Peyer's patch (tissue), 4 donors: ENCODE data around the gene ACTC1. TPM values are rescaled to one million over a fixed set of nuclear protein-coding genes. Genes with fewer than 3 reads are reported as not detected.
"Not testable (repeated sequence)": the region's sequence is repeated elsewhere in the genome, so short reads cannot be mapped to it uniquely, and the experiment has no call there.

ENCODE experiments used
- DNase-seq, 3 donors: peaks; one replicate each; pipeline ENCODE4 v3.0.0-alpha.2; 2017 to 2019
- H3K27ac ChIP-seq, 4 donors: fragments of 200-600 bp; sonication (generic); one replicate each; pipeline ENCODE4 v1.5.1; 2016 to 2019
- H3K27me3 ChIP-seq, 2 donors: fragments of 200-600 bp; sonication (generic); one replicate each; pipeline ENCODE4 v1.5.1; 2019
- H3K36me3 ChIP-seq, 3 donors: fragments of 200-600 bp; sonication (generic); one replicate each; pipeline ENCODE4 v1.5.1; 2016 to 2019
- H3K4me1 ChIP-seq, 4 donors: fragments of 200-600 bp; sonication (generic); one replicate each; pipeline ENCODE4 v1.5.1; 2016 to 2019
- H3K4me3 ChIP-seq, 4 donors: fragments of 200-600 bp; sonication (generic); 1 replicate in 3 of 4; 2 replicates in 1 of 4; pipeline ENCODE4 v1.5.1; 2016 to 2019; ENCODE audit warnings: mild to moderate bottlenecking in 1 of 4
- H3K9me3 ChIP-seq, 4 donors: fragments of 200-600 bp; sonication (generic); one replicate each; pipeline ENCODE4 v1.5.1; 2016 to 2019; ENCODE audit warnings: mild to moderate bottlenecking in 1 of 4
- POLR2A ChIP-seq, 2 donors: fragments of 450-650 bp; IDR thresholded peaks; one replicate each; pipeline ENCODE4 v1.5.1; 2017; ENCODE audit warnings: antibody characterized with exemption in 2 of 2, mild to moderate bottlenecking in 2 of 2, moderate library complexity in 2 of 2
- total RNA-seq, 4 donors: library from RNA; depleted of rRNA; stranded (reverse); fragments of >200 nt; gene quantifications; one replicate each; pipeline ENCODE4 v1.1.0, GENCODE V29; 2016
- TF ChIP-seq, protein P1 (sequence below), 6 experiments: fragments of 450-650 bp in 4 of 6; fragments of 200-600 bp in 2 of 6; sonication (generic) in 1 of 6; IDR thresholded peaks; one replicate each; pipeline ENCODE4 v1.5.1; 2017 to 2019; ENCODE audit warnings: antibody characterized with exemption in 6 of 6, mild to moderate bottlenecking in 3 of 6, moderate library complexity in 1 of 6

ACTC1 gene
- total RNA-seq, 4 donors from 2014 or later: not detected

GRCh38 chr15:34821831-34822230 lies 26.5 kb upstream of the ACTC1 start:
- H3K27ac ChIP-seq: no peak overlapping the region
- DNase-seq: no peak
- no peak overlapping the region for H3K4me3 ChIP-seq
- H3K9me3 ChIP-seq: no peaks in the 10 kb centered on the region
- no peaks in the 10 kb centered on the region for H3K27me3 ChIP-seq
- no peaks in the 10 kb centered on the region for H3K36me3 ChIP-seq
- no peaks in the 10 kb centered on the region for H3K4me1 ChIP-seq
- TF ChIP-seq, protein P1, sequence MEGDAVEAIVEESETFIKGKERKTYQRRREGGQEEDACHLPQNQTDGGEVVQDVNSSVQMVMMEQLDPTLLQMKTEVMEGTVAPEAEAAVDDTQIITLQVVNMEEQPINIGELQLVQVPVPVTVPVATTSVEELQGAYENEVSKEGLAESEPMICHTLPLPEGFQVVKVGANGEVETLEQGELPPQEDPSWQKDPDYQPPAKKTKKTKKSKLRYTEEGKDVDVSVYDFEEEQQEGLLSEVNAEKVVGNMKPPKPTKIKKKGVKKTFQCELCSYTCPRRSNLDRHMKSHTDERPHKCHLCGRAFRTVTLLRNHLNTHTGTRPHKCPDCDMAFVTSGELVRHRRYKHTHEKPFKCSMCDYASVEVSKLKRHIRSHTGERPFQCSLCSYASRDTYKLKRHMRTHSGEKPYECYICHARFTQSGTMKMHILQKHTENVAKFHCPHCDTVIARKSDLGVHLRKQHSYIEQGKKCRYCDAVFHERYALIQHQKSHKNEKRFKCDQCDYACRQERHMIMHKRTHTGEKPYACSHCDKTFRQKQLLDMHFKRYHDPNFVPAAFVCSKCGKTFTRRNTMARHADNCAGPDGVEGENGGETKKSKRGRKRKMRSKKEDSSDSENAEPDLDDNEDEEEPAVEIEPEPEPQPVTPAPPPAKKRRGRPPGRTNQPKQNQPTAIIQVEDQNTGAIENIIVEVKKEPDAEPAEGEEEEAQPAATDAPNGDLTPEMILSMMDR (IDR thresholded peaks at IDR 0.05): no peak
- TF ChIP-seq POLR2A (IDR thresholded peaks at IDR 0.05): no peak

DNA sequence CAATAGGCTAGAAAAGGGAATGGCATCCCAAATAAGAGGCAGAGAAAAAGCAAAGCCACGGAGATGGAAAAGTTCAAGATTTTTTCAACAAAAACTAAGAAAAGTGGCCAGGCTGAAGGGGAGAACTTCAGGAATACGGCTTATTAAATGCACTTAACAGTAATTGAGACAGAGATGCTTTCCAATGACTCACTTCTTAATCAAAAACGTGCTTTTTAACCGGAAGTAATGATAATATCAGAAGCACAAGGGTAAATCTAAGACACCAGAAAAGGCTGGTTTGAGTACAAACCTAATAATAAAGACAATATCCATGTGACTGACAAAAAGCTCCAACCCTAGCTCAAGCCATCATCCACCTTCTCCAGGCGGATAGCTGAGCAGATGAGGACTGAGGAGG lies 24.8 kb upstream of the ACTC1 start:
- H3K4me1 ChIP-seq: no peaks in the 10 kb centered on the region
- no peak for TF ChIP-seq POLR2A (IDR thresholded peaks at IDR 0.05)
- TF ChIP-seq, protein P1 (IDR thresholded peaks at IDR 0.05): no peak
- no peak for DNase-seq
- no peaks in the 10 kb centered on the region for H3K36me3 ChIP-seq
- no peaks in the 10 kb centered on the region for H3K9me3 ChIP-seq
- no peak overlapping the region for H3K27ac ChIP-seq
- no peaks in the 10 kb centered on the region for H3K27me3 ChIP-seq
- no peak overlapping the region for H3K4me3 ChIP-seq

DNA sequence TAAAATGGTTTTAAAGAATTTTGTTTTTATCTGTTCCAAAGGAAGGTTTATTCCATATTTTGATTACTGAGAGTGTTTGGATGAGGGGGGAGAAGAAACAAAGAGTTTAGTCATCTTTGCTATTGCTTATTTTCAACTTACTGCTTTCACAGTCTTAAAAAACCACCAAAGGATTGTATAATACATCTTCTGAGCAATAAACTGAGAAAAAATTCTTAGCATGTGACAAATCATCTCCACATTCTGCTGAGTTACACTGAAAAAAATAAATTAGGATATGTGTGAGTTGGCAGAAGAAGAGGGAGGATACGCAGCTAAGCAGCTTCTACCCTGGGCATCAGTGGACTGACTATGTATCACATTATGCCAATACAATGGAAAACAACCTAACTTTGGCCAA lies 23.2 kb upstream of the ACTC1 start:
- TF ChIP-seq POLR2A (IDR thresholded peaks at IDR 0.05): no peak
- TF ChIP-seq, protein P1 (IDR thresholded peaks at IDR 0.05): no peak
- Histone ChIP-seq H3K27me3 (no peaks in the 10 kb centered on the region), H3K27ac (no peak overlapping the region), H3K9me3 (no peaks in the 10 kb centered on the region), H3K36me3 (no peaks in the 10 kb centered on the region), H3K4me3 (no peak overlapping the region), H3K4me1 (no peaks in the 10 kb centered on the region)
- DNase-seq: no peak

DNA sequence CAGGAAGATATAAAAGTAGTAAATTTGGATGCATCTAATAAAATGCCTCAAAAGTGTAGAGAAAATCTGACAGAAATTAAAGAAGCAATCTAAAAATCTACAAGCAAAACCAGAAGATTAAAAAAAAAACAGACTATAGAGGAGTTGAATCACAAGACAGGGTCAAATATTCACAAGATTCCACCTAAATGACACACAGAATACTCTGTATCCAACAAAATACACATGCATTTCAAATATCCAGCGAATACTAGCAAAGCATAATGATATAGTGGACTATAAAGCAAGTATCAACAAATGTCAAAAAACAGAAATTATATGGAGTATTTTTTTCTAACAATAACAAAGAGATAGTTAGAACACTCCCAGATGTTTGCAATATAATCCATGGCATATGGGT lies 20.5 kb upstream of the ACTC1 start:
- TF ChIP-seq, protein P1 (IDR thresholded peaks at IDR 0.05): no peak
- no peak for TF ChIP-seq POLR2A (IDR thresholded peaks at IDR 0.05)
- H3K36me3 ChIP-seq: no peaks in the 10 kb centered on the region
- no peaks in the 10 kb centered on the region for H3K4me1 ChIP-seq
- H3K9me3 ChIP-seq: no peaks in the 10 kb centered on the region
- no peak for DNase-seq
- no peak overlapping the region for H3K4me3 ChIP-seq
- H3K27ac ChIP-seq: no peak overlapping the region
- H3K27me3 ChIP-seq: no peaks in the 10 kb centered on the region

- no peak for TF ChIP-seq POLR2A (IDR thresholded peaks at IDR 0.05)
- TF ChIP-seq, protein P1 (IDR thresholded peaks at IDR 0.05): no peak
- Histone ChIP-seq H3K4me3 (no peak overlapping the region), H3K36me3 (no peaks in the 10 kb centered on the region), H3K9me3 (no peaks in the 10 kb centered on the region), H3K27ac (no peak overlapping the region), H3K27me3 (no peaks in the 10 kb centered on the region), H3K4me1 (no peaks in the 10 kb centered on the region)
- no peak for DNase-seq
Observed at GRCh38 chr15:34813446-34814190, 18.3 kb upstream of the ACTC1 start.

GRCh38 chr15:34812868-34813365 lies 17.6 kb upstream of the ACTC1 start:
- DNase-seq, H3K9me3 ChIP-seq, H3K27ac ChIP-seq, H3K27me3 ChIP-seq, H3K36me3 ChIP-seq, H3K4me1 ChIP-seq, H3K4me3 ChIP-seq: not testable (repeated sequence)
